OCI-LY3 (cell line): Measurements from ENCODE around the gene TEX264.
"Not testable (repeated sequence)": the region's sequence is repeated elsewhere in the genome, so short reads cannot be mapped to it uniquely, and the experiment has no call there.

Source experiments
- H2AFZ ChIP-seq: fragments of 200-600, 300-600 bp; shearing (Covaris generic); 2 replicates; pipeline ENCODE4 v1.6.0; 2014; ENCODE audit warnings: antibody characterized with exemption, low read depth, low read length
- H3K27ac ChIP-seq: fragments of 200-600, 300-600 bp; sonication (generic); 2 replicates; pipeline ENCODE4 v1.5.1; 2014; ENCODE audit warnings: mild to moderate bottlenecking, low read length, moderate library complexity, mixed read lengths
- H3K27me3 ChIP-seq: fragments of 200-600, 300-600 bp; sonication (generic); 2 replicates; pipeline ENCODE4 v1.6.1; 2014; ENCODE audit warnings: low read depth, low read length, mixed read lengths
- H3K36me3 ChIP-seq: fragments of 200-600, 300-600 bp; sonication (generic); replicated peaks from 2 replicates; pipeline ENCODE3; 2014; ENCODE audit warnings: low read depth, low read length, mixed read lengths
- H3K4me1 ChIP-seq: fragments of 300-600, 200-600 bp; sonication (generic); 2 replicates; pipeline ENCODE4 v1.6.1; 2014; ENCODE audit warnings: low read length, mixed read lengths
- H3K4me2 ChIP-seq: fragments of 200-600, 300-600 bp; sonication (generic); 2 replicates; pipeline ENCODE4 v1.6.1; 2014; ENCODE audit warnings: low read length, mixed read lengths
- H3K4me3 ChIP-seq: fragments of 300-600, 200-600 bp; sonication (generic); 2 replicates; pipeline ENCODE4 v1.5.1; 2014; ENCODE audit warnings: antibody characterized with exemption, mild to moderate bottlenecking, low read length, moderate library complexity
- H3K79me2 ChIP-seq: fragments of 300-600, 200-600 bp; shearing (Covaris generic); 2 replicates; pipeline ENCODE4 v1.6.1; 2014; ENCODE audit warnings: mild to moderate bottlenecking, low read length, mixed read lengths
- H3K9ac ChIP-seq: fragments of 300-600, 200-600 bp; shearing (Covaris generic); 2 replicates; pipeline ENCODE4 v1.6.0; 2014; ENCODE audit warnings: mild to moderate bottlenecking, low read length, moderate library complexity
- H3K9me3 ChIP-seq: fragments of 200-600, 300-600 bp; shearing (Covaris generic); 2 replicates; pipeline ENCODE4 v1.6.1; 2014; ENCODE audit warnings: low read length, mixed read lengths; ENCODE audit not compliant: insufficient read depth
- H4K20me1 ChIP-seq: fragments of 200-600, 300-600 bp; sonication (generic); 2 replicates; pipeline ENCODE4 v1.6.1; 2016; ENCODE audit warnings: low read length, mixed read lengths; ENCODE audit not compliant: insufficient read depth
- EZH2phosphoT487 ChIP-seq: fragments of 200-600 bp; shearing (Covaris generic); IDR thresholded peaks from 2 replicates; pipeline ENCODE4 v1.6.1; 2018; ENCODE audit warnings: antibody characterized with exemption, mixed run types, low read depth
- TF ChIP-seq, protein P1 (sequence below): fragments of 200-600, 300-600 bp; sonication (generic); IDR thresholded peaks from 2 replicates; pipeline ENCODE4 v1.5.1; 2014; ENCODE audit warnings: antibody characterized with exemption, low read length, low read depth

The TEX264 gene

DNA sequence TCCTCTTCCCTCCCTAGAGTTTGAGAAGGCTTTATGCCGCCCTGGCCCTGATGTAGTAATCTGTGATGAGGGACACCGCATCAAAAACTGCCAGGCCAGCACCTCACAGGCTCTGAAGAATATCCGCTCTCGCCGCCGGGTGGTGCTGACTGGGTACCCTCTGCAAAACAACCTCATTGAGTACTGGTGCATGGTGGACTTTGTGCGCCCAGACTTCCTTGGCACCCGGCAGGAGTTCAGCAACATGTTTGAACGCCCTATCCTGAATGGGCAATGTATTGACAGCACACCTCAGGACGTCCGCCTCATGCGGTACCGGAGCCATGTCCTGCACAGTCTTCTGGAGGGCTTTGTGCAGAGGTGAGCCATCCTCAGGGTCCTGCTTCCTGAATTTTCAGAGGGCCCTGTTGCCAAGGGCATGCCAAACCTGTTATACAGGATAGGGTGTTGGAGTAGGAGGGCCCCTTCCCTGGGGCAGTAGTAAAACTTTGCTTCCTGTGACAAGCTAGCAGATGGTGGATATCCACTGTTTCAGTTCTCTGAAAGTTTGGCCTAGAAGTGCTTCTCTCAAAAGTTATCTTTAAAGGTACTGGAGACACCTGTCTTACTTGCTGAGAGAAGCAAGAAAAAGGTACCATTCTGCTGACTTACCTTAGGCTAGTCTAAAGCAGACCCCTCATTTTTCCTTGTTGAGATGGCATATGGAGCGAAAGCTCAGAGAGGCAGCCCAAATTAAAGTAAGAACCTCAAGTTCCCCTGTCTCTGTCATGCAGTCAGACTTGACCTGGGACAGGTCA is 33.7 kb upstream of the TEX264 start:
- Histone ChIP-seq H3K27me3 (no peaks in the 10 kb centered on the region), H3K9me3 (no peaks in the 10 kb centered on the region), H3K79me2 (no peaks in the 10 kb centered on the region), H3K27ac (no peak overlapping the region), H3K36me3 (peaks cover 47% of the 10 kb centered on the region), H3K4me3 (no peak overlapping the region), H2AFZ (no peak overlapping the region), H4K20me1 (no peaks in the 10 kb centered on the region), H3K9ac (no peak overlapping the region), H3K4me2 (no peak overlapping the region), H3K4me1 (no peaks in the 10 kb centered on the region)
- TF ChIP-seq EZH2phosphoT487, result no peak
- TF ChIP-seq, protein P1, sequence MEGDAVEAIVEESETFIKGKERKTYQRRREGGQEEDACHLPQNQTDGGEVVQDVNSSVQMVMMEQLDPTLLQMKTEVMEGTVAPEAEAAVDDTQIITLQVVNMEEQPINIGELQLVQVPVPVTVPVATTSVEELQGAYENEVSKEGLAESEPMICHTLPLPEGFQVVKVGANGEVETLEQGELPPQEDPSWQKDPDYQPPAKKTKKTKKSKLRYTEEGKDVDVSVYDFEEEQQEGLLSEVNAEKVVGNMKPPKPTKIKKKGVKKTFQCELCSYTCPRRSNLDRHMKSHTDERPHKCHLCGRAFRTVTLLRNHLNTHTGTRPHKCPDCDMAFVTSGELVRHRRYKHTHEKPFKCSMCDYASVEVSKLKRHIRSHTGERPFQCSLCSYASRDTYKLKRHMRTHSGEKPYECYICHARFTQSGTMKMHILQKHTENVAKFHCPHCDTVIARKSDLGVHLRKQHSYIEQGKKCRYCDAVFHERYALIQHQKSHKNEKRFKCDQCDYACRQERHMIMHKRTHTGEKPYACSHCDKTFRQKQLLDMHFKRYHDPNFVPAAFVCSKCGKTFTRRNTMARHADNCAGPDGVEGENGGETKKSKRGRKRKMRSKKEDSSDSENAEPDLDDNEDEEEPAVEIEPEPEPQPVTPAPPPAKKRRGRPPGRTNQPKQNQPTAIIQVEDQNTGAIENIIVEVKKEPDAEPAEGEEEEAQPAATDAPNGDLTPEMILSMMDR, result no peak

DNA sequence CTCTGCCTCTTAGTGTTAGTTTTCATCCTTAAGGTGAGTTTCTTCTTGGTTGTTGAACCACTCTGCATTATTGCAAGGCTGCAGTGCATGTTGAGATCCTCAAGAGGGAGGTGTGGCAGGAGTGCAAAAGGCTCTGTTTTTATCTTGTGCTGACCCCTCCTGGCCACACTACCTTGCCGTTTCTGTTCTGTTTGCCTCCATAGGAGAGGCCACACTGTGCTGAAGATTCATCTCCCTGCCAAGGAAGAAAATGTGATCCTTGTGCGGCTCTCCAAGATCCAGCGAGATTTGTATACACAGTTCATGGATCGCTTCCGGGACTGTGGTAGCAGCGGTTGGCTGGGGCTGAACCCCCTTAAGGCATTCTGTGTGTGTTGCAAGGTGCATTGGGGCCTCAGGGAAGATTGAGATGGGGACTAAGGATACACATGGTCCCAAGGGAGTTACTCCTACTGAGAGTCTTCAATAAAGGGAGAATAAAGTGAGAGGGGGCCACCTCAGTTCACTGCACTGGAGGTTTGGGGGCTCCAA is 33.0 kb upstream of the TEX264 start:
- no peak overlapping the region for H3K27ac ChIP-seq
- H2AFZ ChIP-seq, result no peak overlapping the region
- no peaks in the 10 kb centered on the region for H4K20me1 ChIP-seq

DNA sequence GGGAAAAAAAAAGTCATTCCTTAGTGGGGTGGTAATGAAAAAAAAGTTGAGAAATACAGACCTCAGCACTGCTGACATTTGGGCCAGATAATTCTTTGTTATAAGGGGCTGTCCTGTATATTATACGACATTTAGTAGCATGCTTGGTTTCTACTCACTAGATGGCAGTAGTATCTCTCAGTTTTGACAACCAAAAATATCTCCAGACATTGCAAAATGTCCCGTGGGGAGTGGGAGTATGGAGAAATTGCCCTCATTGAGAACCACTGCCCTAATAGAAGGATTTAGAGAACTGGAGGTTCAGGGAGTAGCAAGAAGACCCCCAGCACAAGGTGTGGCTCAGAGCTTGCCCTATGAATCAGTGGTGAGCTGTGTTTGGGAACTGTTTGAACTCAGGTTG is 28.6 kb upstream of the TEX264 start:
- peaks cover 66% of the 10 kb centered on the region for H3K36me3 ChIP-seq
- H3K9me3 ChIP-seq, result no peaks in the 10 kb centered on the region
- H3K4me3 ChIP-seq, result no peak overlapping the region
- no peaks in the 10 kb centered on the region for H3K4me1 ChIP-seq
- no peak overlapping the region for H3K4me2 ChIP-seq
- H3K27me3 ChIP-seq, result no peaks in the 10 kb centered on the region
- H4K20me1 ChIP-seq, result no peaks in the 10 kb centered on the region
- H2AFZ ChIP-seq, result no peak overlapping the region
- no peak for TF ChIP-seq EZH2phosphoT487
- TF ChIP-seq, protein P1, result peak; percentile 62
- no peak overlapping the region for H3K9ac ChIP-seq
- H3K79me2 ChIP-seq, result no peaks in the 10 kb centered on the region
- no peak overlapping the region for H3K27ac ChIP-seq

More for the DNA sequence above, 33.0 kb upstream of the TEX264 start:
- Histone ChIP-seq H3K79me2 (no peaks in the 10 kb centered on the region), H3K9ac (no peak overlapping the region), H3K9me3 (no peaks in the 10 kb centered on the region), H3K4me3 (no peak overlapping the region), H3K27me3 (no peaks in the 10 kb centered on the region), H3K4me1 (no peaks in the 10 kb centered on the region), H3K36me3 (peaks cover 47% of the 10 kb centered on the region), H3K4me2 (no peak overlapping the region)
- TF ChIP-seq, protein P1, result peak; percentile 67
- TF ChIP-seq EZH2phosphoT487, result no peak

DNA sequence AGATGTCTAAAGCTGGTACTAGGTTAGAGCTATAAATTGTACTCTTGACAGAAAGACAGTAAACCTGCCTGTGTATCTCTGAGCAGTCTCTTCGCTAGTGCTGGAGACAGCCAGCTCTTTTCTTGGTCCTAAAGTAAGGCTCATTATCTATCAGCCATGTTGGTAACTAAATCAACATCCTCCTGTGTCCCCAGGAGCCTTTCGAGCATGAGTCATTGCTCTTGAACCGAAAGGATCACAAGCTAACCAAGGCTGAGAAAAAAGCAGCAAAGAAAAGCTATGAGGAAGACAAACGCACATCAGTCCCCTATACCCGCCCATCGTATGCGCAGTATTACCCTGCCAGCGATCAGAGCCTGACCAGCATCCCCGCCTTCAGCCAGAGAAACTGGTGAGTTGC is 25.0 kb upstream of the TEX264 start:
- no peak overlapping the region for H3K4me2 ChIP-seq
- H3K36me3 ChIP-seq, result peaks cover 41% of the 10 kb centered on the region
- H3K79me2 ChIP-seq, result no peaks in the 10 kb centered on the region
- no peak for TF ChIP-seq EZH2phosphoT487
- TF ChIP-seq, protein P1, result no peak
- no peak overlapping the region for H3K27ac ChIP-seq
- H3K27me3 ChIP-seq, result no peaks in the 10 kb centered on the region
- no peak overlapping the region for H3K4me3 ChIP-seq
- no peaks in the 10 kb centered on the region for H3K4me1 ChIP-seq
- H4K20me1 ChIP-seq, result no peaks in the 10 kb centered on the region
- H3K9me3 ChIP-seq, result no peaks in the 10 kb centered on the region
- no peak overlapping the region for H2AFZ ChIP-seq
- H3K9ac ChIP-seq, result no peak overlapping the region

DNA sequence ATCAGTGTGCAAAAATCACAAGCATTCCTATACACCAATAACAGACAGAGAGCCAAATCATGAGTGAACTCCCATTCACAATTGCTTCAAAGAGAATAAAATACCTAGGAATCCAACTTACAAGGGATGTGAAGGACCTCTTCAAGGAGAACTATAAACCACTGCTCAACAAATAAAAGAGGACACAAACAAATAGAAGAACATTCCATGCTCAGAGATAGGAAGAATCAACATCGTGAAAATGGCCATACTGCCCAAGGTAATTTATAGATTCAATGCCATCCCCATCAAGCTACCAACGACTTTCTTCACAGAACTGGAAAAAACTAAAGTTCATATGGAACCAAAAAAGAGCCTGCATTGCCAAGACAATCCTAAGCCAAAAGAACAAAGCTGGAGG is 18.9 kb upstream of the TEX264 start:
- not testable (repeated sequence) for H3K9me3 ChIP-seq, H3K36me3 ChIP-seq, H3K27ac ChIP-seq, H3K4me1 ChIP-seq, H3K27me3 ChIP-seq, H3K4me3 ChIP-seq, H4K20me1 ChIP-seq, H2AFZ ChIP-seq, H3K79me2 ChIP-seq, H3K9ac ChIP-seq, H3K4me2 ChIP-seq

DNA sequence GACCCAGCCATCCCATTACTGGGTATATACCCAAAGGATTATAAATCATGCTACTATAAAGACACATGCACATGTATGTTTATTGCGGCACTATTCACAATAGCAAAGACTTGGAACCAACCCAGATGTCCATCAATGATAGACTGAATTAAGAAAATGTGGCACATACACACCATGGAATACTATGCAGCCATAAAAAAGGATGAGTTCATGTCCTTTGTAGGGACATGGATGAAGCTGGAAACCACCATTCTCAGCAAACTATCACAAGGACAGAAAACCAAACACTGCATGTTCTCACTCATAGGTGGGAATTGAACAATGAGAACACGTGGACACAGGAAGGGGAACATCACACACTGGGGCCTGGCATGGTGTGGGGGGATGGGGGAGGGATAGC is 17.6 kb upstream of the TEX264 start:
- H3K27ac ChIP-seq, H3K9ac ChIP-seq, H3K4me1 ChIP-seq, H2AFZ ChIP-seq, H3K4me3 ChIP-seq, H3K27me3 ChIP-seq, H4K20me1 ChIP-seq, H3K4me2 ChIP-seq, H3K79me2 ChIP-seq, H3K9me3 ChIP-seq: not testable (repeated sequence)
- peaks cover 13% of the 10 kb centered on the region for H3K36me3 ChIP-seq
